Measurements from ENCODE around the gene VCPKMT. TPM values are rescaled to one million over a fixed set of nuclear protein-coding genes. Genes with fewer than 3 reads are reported as not detected.

The VCPKMT gene
- total and polyA plus RNA-seq, 12 donors, result 1.0 to 31.2 (median 8.3) TPM

GRCh38 chr14:50103558-50103957 lies 12.8 kb downstream of the VCPKMT start:
- H3K4me1 ChIP-seq (replicated peaks in 1 of 2), result no peaks in the 10 kb centered on the region
- H3K9me3 ChIP-seq (replicated peaks in 1 of 3), result no peaks in the 10 kb centered on the region
- H3K36me3 ChIP-seq (replicated peaks in 1 of 2), result peaks cover 0 to 5% of the 10 kb centered on the region in 2 donors
- H3K4me3 ChIP-seq, result no peak overlapping the region
- no peak for DNase-seq
- intact Hi-C loops (cut with DNase I), result loop anchor here in 1 of 2 donors (10.0 kb wide), 1 partner anchor 219 kb away; no protein-coding TSS in a partner anchor
- H3K27ac ChIP-seq, result no peak overlapping the region
- H3K27me3 ChIP-seq, result no peaks in the 10 kb centered on the region
- TF ChIP-seq CTCF (IDR thresholded peaks at IDR 0.05) (no peak), POLR2A (IDR thresholded peaks at IDR 0.05) (no peak)
- WGBS, 4 donors, result 85 to 88% (median 86%) methylated on average over 6 of the region's 6 CpGs

DNA sequence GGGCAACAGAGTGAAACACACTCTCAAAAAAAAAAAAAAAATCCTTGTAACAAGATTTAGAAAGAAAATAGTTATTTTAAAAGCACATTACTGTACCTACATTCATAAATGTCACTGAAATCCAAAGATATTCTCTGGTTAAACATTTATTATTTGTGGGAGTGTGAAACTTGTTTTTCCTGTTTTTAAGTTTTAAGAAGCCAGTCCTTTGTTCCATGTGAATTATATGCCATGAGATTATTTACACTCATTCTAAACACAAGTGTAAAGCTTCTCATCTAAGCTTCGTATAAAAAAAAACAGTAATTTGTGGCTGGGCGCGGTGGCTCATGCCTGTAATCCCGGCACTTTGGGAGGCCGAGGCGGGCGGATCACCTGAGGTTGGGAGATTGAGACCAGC lies 15.0 kb downstream of the VCPKMT start:
- Histone ChIP-seq H3K36me3 (replicated peaks in 1 of 2) (no peaks in the 10 kb centered on the region), H3K27me3 (no peaks in the 10 kb centered on the region), H3K9me3 (replicated peaks in 1 of 3) (no peaks in the 10 kb centered on the region), H3K27ac (no peak overlapping the region), H3K4me3 (no peak overlapping the region), H3K4me1 (replicated peaks in 1 of 2) (no peaks in the 10 kb centered on the region)
- TF ChIP-seq POLR2A (IDR thresholded peaks at IDR 0.05) (no peak), CTCF (IDR thresholded peaks at IDR 0.05) (no peak)
- intact Hi-C loops (cut with DNase I), result loop anchor here in 1 of 2 donors (10.0 kb wide), 1 partner anchor 217 kb away; no protein-coding TSS in a partner anchor
- WGBS, 4 donors, result 93 to 96% (median 95%) methylated on average over 7 of the region's 7 CpGs
- DNase-seq, result no peak

DNA sequence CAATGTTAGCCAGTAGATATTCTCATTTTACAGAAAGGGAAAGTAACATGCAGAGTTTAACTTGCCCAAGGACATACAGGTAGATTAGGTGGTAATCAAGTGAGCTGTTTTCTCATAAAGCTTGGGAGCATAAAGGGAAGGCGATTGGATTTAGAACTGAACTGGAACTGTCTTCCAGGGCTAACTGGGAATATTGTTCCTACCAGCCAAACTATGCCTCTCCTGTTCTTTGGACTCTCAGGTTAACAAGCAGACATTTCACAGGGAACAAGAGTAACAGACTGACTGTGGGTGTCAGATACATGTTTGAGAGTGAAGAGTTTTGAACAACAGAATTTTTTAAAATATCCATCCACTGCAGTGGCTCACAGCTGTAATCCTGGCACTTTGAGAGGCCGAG lies 15.6 kb downstream of the VCPKMT start:
- H3K9me3 ChIP-seq (replicated peaks in 1 of 3), result no peaks in the 10 kb centered on the region
- no peaks in the 10 kb centered on the region for H3K27me3 ChIP-seq
- 83 to 94% (median 92%) methylated on average over 2 of the region's 2 CpGs for WGBS, 4 donors
- no peaks in the 10 kb centered on the region for H3K36me3 ChIP-seq (replicated peaks in 1 of 2)
- TF ChIP-seq POLR2A (IDR thresholded peaks at IDR 0.05) (no peak), CTCF (IDR thresholded peaks at IDR 0.05) (no peak)
- H3K27ac ChIP-seq, result no peak overlapping the region
- no peak for DNase-seq
- intact Hi-C loops (cut with DNase I), result loop anchor here in 1 of 2 donors (10.0 kb wide), 1 partner anchor 216 kb away; no protein-coding TSS in a partner anchor
- H3K4me3 ChIP-seq, result no peak overlapping the region
- no peaks in the 10 kb centered on the region for H3K4me1 ChIP-seq (replicated peaks in 1 of 2)

DNA sequence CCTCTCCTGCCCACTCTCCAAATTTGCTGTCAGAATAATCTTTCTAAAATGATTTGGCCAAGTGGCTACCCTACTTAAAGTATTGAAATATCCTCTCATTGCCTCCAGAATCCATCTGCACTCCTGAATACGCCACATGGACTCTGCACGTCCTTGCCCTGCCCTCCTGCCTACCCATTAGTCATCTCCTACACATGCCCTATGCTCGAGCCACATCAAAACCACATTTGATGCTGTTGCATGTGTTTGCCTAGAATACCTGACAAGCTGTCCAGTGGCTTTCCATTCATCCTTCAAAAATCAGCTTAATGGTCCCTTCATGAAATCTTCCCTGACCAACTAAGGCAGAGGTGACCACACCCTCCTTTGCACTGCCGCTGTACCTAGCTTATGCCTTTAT lies 17.0 kb downstream of the VCPKMT start:
- TF ChIP-seq CTCF (IDR thresholded peaks at IDR 0.05), result no peak
- no peak for TF ChIP-seq POLR2A (IDR thresholded peaks at IDR 0.05)
- no peaks in the 10 kb centered on the region for H3K36me3 ChIP-seq (replicated peaks in 1 of 2)
- H3K27me3 ChIP-seq, result no peaks in the 10 kb centered on the region
- 76 to 86% (median 80%) methylated on average over 4 of the region's 4 CpGs for WGBS, 4 donors
- no peaks in the 10 kb centered on the region for H3K9me3 ChIP-seq (replicated peaks in 1 of 3)
- H3K27ac ChIP-seq, result no peak overlapping the region
- H3K4me1 ChIP-seq (replicated peaks in 1 of 2), result no peaks in the 10 kb centered on the region
- DNase-seq, result no peak
- no peak overlapping the region for H3K4me3 ChIP-seq
- intact Hi-C loops (cut with DNase I), result no loop called here

Data from adrenal gland (tissue), 12 donors.